ENCODE measurements around the gene ESR2.

Gene ESR2

GRCh38 chr14:64298773-64299172 lies 4.6 kb upstream of the ESR2 start:
- no peak for DNase-seq
- no peak overlapping the region for H3K9ac ChIP-seq (ENCODE audit: low read length)
- no peak overlapping the region for H3K4ac ChIP-seq (ENCODE audit: low read depth, low read length)
- peaks cover 2% of the 10 kb centered on the region for H3K4me1 ChIP-seq (ENCODE audit: control insufficient read depth, low read depth, low read length)
- no peak overlapping the region for H3K18ac ChIP-seq (ENCODE audit: low read length)
- no peak overlapping the region for H4K5ac ChIP-seq (ENCODE audit: low read length)
- WGBS (ENCODE audit: extremely low coverage, insufficient coverage, low lambda C conversion rate): no CpG with 5 or more reads among the region's 1 CpG
- H3K79me2 ChIP-seq (ENCODE audit: control insufficient read depth, insufficient read depth, low read length): no peaks in the 10 kb centered on the region
- no peak overlapping the region for H2AK5ac ChIP-seq (ENCODE audit: low read length)
- no peaks in the 10 kb centered on the region for H3K36me3 ChIP-seq (ENCODE audit: control insufficient read depth, insufficient read depth, low read length)
- no peak overlapping the region for H3K56ac ChIP-seq (ENCODE audit: low read length)
- H4K8ac ChIP-seq (ENCODE audit: low read depth, low read length): no peak overlapping the region
- H3K4me3 ChIP-seq (ENCODE audit: low read length): no peak overlapping the region
- no peak overlapping the region for H3K4me2 ChIP-seq (ENCODE audit: low read length)
- H2BK120ac ChIP-seq (ENCODE audit: low read depth, low read length): no peak overlapping the region
- no peak overlapping the region for H2BK5ac ChIP-seq (ENCODE audit: low read length)
- H3K23ac ChIP-seq (ENCODE audit: low read length): no peak overlapping the region
- no peaks in the 10 kb centered on the region for H3K27me3 ChIP-seq (ENCODE audit: insufficient read depth, low read length, poor library complexity)
- no peak overlapping the region for H2BK15ac ChIP-seq (replicated peaks; ENCODE audit: low read depth)
- H3K27ac ChIP-seq (ENCODE audit: low read depth, low read length): no peak overlapping the region
- no peaks in the 10 kb centered on the region for H3K79me1 ChIP-seq (ENCODE audit: low read length)

GRCh38 chr14:64296561-64296960 lies 2.4 kb upstream of the ESR2 start:
- Histone ChIP-seq H3K18ac (ENCODE audit: low read length) (no peak overlapping the region), H3K56ac (ENCODE audit: low read length) (no peak overlapping the region), H3K9ac (ENCODE audit: low read length) (no peak overlapping the region), H3K79me1 (ENCODE audit: low read length) (no peaks in the 10 kb centered on the region), H3K23ac (ENCODE audit: low read length) (no peak overlapping the region), H4K8ac (ENCODE audit: low read depth, low read length) (no peak overlapping the region), H3K4me3 (ENCODE audit: low read length) (no peak overlapping the region), H3K27ac (ENCODE audit: low read depth, low read length) (no peak overlapping the region), H2BK15ac (replicated peaks; ENCODE audit: low read depth) (no peak overlapping the region), H3K4me2 (ENCODE audit: low read length) (no peak overlapping the region), H2BK120ac (ENCODE audit: low read depth, low read length) (no peak overlapping the region), H3K4ac (ENCODE audit: low read depth, low read length) (no peak overlapping the region), H2BK5ac (ENCODE audit: low read length) (no peak overlapping the region), H3K36me3 (ENCODE audit: control insufficient read depth, insufficient read depth, low read length) (no peaks in the 10 kb centered on the region), H4K5ac (ENCODE audit: low read length) (no peak overlapping the region), H3K27me3 (ENCODE audit: insufficient read depth, low read length, poor library complexity) (peaks cover 3% of the 10 kb centered on the region), H2AK5ac (ENCODE audit: low read length) (no peak overlapping the region), H3K4me1 (ENCODE audit: control insufficient read depth, low read depth, low read length) (peaks cover 2% of the 10 kb centered on the region), H3K79me2 (ENCODE audit: control insufficient read depth, insufficient read depth, low read length) (no peaks in the 10 kb centered on the region)
- DNase-seq: no peak

- peak overlapping the region; percentile 28 for H3K4me2 ChIP-seq (ENCODE audit: low read length)
- no peak overlapping the region for H2BK15ac ChIP-seq (replicated peaks; ENCODE audit: low read depth)
- no peak overlapping the region for H3K4me3 ChIP-seq (ENCODE audit: low read length)
- no peaks in the 10 kb centered on the region for H3K79me1 ChIP-seq (ENCODE audit: low read length)
- no peak overlapping the region for H2BK5ac ChIP-seq (ENCODE audit: low read length)
- no peak overlapping the region for H3K4ac ChIP-seq (ENCODE audit: low read depth, low read length)
- no peak overlapping the region for H3K9ac ChIP-seq (ENCODE audit: low read length)
- peaks cover 2% of the 10 kb centered on the region for H3K4me1 ChIP-seq (ENCODE audit: control insufficient read depth, low read depth, low read length)
- H3K56ac ChIP-seq (ENCODE audit: low read length): no peak overlapping the region
- H2BK120ac ChIP-seq (ENCODE audit: low read depth, low read length): no peak overlapping the region
- no peak overlapping the region for H4K5ac ChIP-seq (ENCODE audit: low read length)
- no peak overlapping the region for H2AK5ac ChIP-seq (ENCODE audit: low read length)
- H3K36me3 ChIP-seq (ENCODE audit: control insufficient read depth, insufficient read depth, low read length): no peaks in the 10 kb centered on the region
- H3K27ac ChIP-seq (ENCODE audit: low read depth, low read length): no peak overlapping the region
- no peak overlapping the region for H3K18ac ChIP-seq (ENCODE audit: low read length)
- no CpG with 5 or more reads among the region's 20 CpGs for WGBS (ENCODE audit: extremely low coverage, insufficient coverage, low lambda C conversion rate)
- DNase-seq: peak; percentile 73
- H3K79me2 ChIP-seq (ENCODE audit: control insufficient read depth, insufficient read depth, low read length): no peaks in the 10 kb centered on the region
- H4K8ac ChIP-seq (ENCODE audit: low read depth, low read length): no peak overlapping the region
- H3K23ac ChIP-seq (ENCODE audit: low read length): no peak overlapping the region
- H3K27me3 ChIP-seq (ENCODE audit: insufficient read depth, low read length, poor library complexity): peaks cover 3% of the 10 kb centered on the region
Measured at GRCh38 chr14:64294672-64295413, 672 bp upstream of the ESR2 start.

- H3K18ac ChIP-seq (ENCODE audit: low read length): no peak overlapping the region
- no peak overlapping the region for H4K8ac ChIP-seq (ENCODE audit: low read depth, low read length)
- H2BK5ac ChIP-seq (ENCODE audit: low read length): no peak overlapping the region
- no peak overlapping the region for H3K4ac ChIP-seq (ENCODE audit: low read depth, low read length)
- no peaks in the 10 kb centered on the region for H3K36me3 ChIP-seq (ENCODE audit: control insufficient read depth, insufficient read depth, low read length)
- H3K4me2 ChIP-seq (ENCODE audit: low read length): no peak overlapping the region
- H2BK120ac ChIP-seq (ENCODE audit: low read depth, low read length): no peak overlapping the region
- H2BK15ac ChIP-seq (replicated peaks; ENCODE audit: low read depth): no peak overlapping the region
- H3K4me1 ChIP-seq (ENCODE audit: control insufficient read depth, low read depth, low read length): peaks cover 2% of the 10 kb centered on the region
- H3K79me1 ChIP-seq (ENCODE audit: low read length): no peaks in the 10 kb centered on the region
- no peak overlapping the region for H3K27ac ChIP-seq (ENCODE audit: low read depth, low read length)
- no peak for DNase-seq
- H2AK5ac ChIP-seq (ENCODE audit: low read length): no peak overlapping the region
- peaks cover 3% of the 10 kb centered on the region for H3K27me3 ChIP-seq (ENCODE audit: insufficient read depth, low read length, poor library complexity)
- H3K23ac ChIP-seq (ENCODE audit: low read length): no peak overlapping the region
- H3K4me3 ChIP-seq (ENCODE audit: low read length): no peak overlapping the region
- WGBS (ENCODE audit: extremely low coverage, insufficient coverage, low lambda C conversion rate): no CpG with 5 or more reads among the region's 3 CpGs
- no peak overlapping the region for H3K9ac ChIP-seq (ENCODE audit: low read length)
- H4K5ac ChIP-seq (ENCODE audit: low read length): no peak overlapping the region
- H3K56ac ChIP-seq (ENCODE audit: low read length): no peak overlapping the region
- no peaks in the 10 kb centered on the region for H3K79me2 ChIP-seq (ENCODE audit: control insufficient read depth, insufficient read depth, low read length)
Measured at GRCh38 chr14:64292197-64292596, 2.0 kb downstream of the ESR2 start.

- Histone ChIP-seq H2BK15ac (replicated peaks; ENCODE audit: low read depth) (no peak overlapping the region), H3K23ac (ENCODE audit: low read length) (no peak overlapping the region), H3K27ac (ENCODE audit: low read depth, low read length) (no peak overlapping the region), H3K4me2 (ENCODE audit: low read length) (no peak overlapping the region), H4K8ac (ENCODE audit: low read depth, low read length) (no peak overlapping the region), H2BK120ac (ENCODE audit: low read depth, low read length) (no peak overlapping the region), H3K4me3 (ENCODE audit: low read length) (no peak overlapping the region), H3K18ac (ENCODE audit: low read length) (no peak overlapping the region), H3K9ac (ENCODE audit: low read length) (no peak overlapping the region), H4K5ac (ENCODE audit: low read length) (no peak overlapping the region), H3K36me3 (ENCODE audit: control insufficient read depth, insufficient read depth, low read length) (no peaks in the 10 kb centered on the region), H3K79me2 (ENCODE audit: control insufficient read depth, insufficient read depth, low read length) (no peaks in the 10 kb centered on the region), H2BK5ac (ENCODE audit: low read length) (no peak overlapping the region), H3K79me1 (ENCODE audit: low read length) (no peaks in the 10 kb centered on the region), H3K56ac (ENCODE audit: low read length) (no peak overlapping the region), H2AK5ac (ENCODE audit: low read length) (no peak overlapping the region), H3K4me1 (ENCODE audit: control insufficient read depth, low read depth, low read length) (peaks cover 1% of the 10 kb centered on the region), H3K4ac (ENCODE audit: low read depth, low read length) (no peak overlapping the region), H3K27me3 (ENCODE audit: insufficient read depth, low read length, poor library complexity) (peaks cover 3% of the 10 kb centered on the region)
- WGBS (ENCODE audit: extremely low coverage, insufficient coverage, low lambda C conversion rate): no CpG with 5 or more reads among the region's 1 CpG
- no peak for DNase-seq
Measured at GRCh38 chr14:64289571-64289970, 4.6 kb downstream of the ESR2 start.

- H4K8ac ChIP-seq (ENCODE audit: low read depth, low read length): no peak overlapping the region
- H3K4me2 ChIP-seq (ENCODE audit: low read length): no peak overlapping the region
- H2BK120ac ChIP-seq (ENCODE audit: low read depth, low read length): no peak overlapping the region
- no peak overlapping the region for H2BK5ac ChIP-seq (ENCODE audit: low read length)
- H3K79me1 ChIP-seq (ENCODE audit: low read length): no peaks in the 10 kb centered on the region
- H3K56ac ChIP-seq (ENCODE audit: low read length): no peak overlapping the region
- H3K23ac ChIP-seq (ENCODE audit: low read length): no peak overlapping the region
- H3K79me2 ChIP-seq (ENCODE audit: control insufficient read depth, insufficient read depth, low read length): no peaks in the 10 kb centered on the region
- no peak overlapping the region for H3K27ac ChIP-seq (ENCODE audit: low read depth, low read length)
- H3K9ac ChIP-seq (ENCODE audit: low read length): no peak overlapping the region
- no peak for DNase-seq
- no peak overlapping the region for H3K18ac ChIP-seq (ENCODE audit: low read length)
- no peak overlapping the region for H3K4me3 ChIP-seq (ENCODE audit: low read length)
- H3K27me3 ChIP-seq (ENCODE audit: insufficient read depth, low read length, poor library complexity): no peaks in the 10 kb centered on the region
- WGBS (ENCODE audit: extremely low coverage, insufficient coverage, low lambda C conversion rate): no CpG with 5 or more reads among the region's 2 CpGs
- H2BK15ac ChIP-seq (replicated peaks; ENCODE audit: low read depth): no peak overlapping the region
- H2AK5ac ChIP-seq (ENCODE audit: low read length): no peak overlapping the region
- no peak overlapping the region for H3K4ac ChIP-seq (ENCODE audit: low read depth, low read length)
- H4K5ac ChIP-seq (ENCODE audit: low read length): no peak overlapping the region
- H3K4me1 ChIP-seq (ENCODE audit: control insufficient read depth, low read depth, low read length): no peaks in the 10 kb centered on the region
- no peaks in the 10 kb centered on the region for H3K36me3 ChIP-seq (ENCODE audit: control insufficient read depth, insufficient read depth, low read length)
Measured at GRCh38 chr14:64281805-64282204, 12.4 kb downstream of the ESR2 start.

Measured in mesendoderm (in vitro differentiated cells).